Measurements from ENCODE around the gene MUC2. TPM values are rescaled to one million over a fixed set of nuclear protein-coding genes. Genes with fewer than 3 reads are reported as not detected.

Gene MUC2
- total RNA-seq, 1 donor from 2014 or later: not detected

- DNase-seq: no peak
These were observed 47.4 kb downstream of the MUC2 start for GRCh38 chr11:1121813-1122663.

DNA sequence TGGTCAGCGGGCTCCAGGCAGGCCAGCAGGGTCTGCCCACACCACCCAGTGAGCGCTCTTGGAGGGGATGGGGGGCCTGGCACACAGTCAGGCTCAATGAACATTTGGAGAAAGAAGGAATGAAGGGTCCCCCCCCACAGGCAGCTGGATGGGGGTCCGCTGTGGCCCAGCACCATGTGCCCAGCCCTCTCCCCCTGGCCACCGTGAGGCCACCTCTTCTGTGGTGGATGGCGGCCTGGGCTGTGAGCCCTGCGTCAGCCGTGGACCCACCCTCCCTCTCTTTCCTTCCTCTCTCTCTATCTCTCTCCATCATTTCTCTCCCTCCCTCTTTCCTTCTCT is 48.0 kb downstream of the MUC2 start:
- no peak for DNase-seq

GRCh38 chr11:1123970-1124369 is 49.3 kb downstream of the MUC2 start:
- DNase-seq: no peak

Other genes with a start within 250 kb of the MUC2 start
- 0.31 TPM for gene CRACR2B, start 247.0 kb upstream of the MUC2 start, total RNA-seq
- 44.1 TPM for gene CD151, start 241.9 kb upstream of the MUC2 start, total RNA-seq
- gene POLR2L, start 232.3 kb upstream of the MUC2 start, total RNA-seq: 14.5 TPM
- 18.6 TPM for gene TSPAN4, start 232.0 kb upstream of the MUC2 start, total RNA-seq
- gene CHID1, start 164.1 kb upstream of the MUC2 start, total RNA-seq: 20.9 TPM
- 35.6 TPM for gene AP2A2, start 149.0 kb upstream of the MUC2 start, total RNA-seq
- gene MUC6, start 38.2 kb upstream of the MUC2 start, total RNA-seq: not detected
- not detected for gene MUC5AC, start 83.1 kb downstream of the MUC2 start, total RNA-seq
- gene MUC5B, start 148.2 kb downstream of the MUC2 start, total RNA-seq: not detected
- 17.8 TPM for gene TOLLIP, start 234.8 kb downstream of the MUC2 start, total RNA-seq

Measured in occipital lobe (tissue), 2 donors.